Stimulated activated CD4-positive, alpha-beta T cell treated with anti-CD3 and anti-CD28 coated beads, Interleukin-2, amount 100 ng/mL, for 4 hours (primary cell): ENCODE results near the gene MAG.

Experiments
- DNase-seq: peaks from one replicate; pipeline ENCODE4 v3.0.0-alpha.2; 2020; ENCODE audit warnings: low read depth

The MAG gene

DNA sequence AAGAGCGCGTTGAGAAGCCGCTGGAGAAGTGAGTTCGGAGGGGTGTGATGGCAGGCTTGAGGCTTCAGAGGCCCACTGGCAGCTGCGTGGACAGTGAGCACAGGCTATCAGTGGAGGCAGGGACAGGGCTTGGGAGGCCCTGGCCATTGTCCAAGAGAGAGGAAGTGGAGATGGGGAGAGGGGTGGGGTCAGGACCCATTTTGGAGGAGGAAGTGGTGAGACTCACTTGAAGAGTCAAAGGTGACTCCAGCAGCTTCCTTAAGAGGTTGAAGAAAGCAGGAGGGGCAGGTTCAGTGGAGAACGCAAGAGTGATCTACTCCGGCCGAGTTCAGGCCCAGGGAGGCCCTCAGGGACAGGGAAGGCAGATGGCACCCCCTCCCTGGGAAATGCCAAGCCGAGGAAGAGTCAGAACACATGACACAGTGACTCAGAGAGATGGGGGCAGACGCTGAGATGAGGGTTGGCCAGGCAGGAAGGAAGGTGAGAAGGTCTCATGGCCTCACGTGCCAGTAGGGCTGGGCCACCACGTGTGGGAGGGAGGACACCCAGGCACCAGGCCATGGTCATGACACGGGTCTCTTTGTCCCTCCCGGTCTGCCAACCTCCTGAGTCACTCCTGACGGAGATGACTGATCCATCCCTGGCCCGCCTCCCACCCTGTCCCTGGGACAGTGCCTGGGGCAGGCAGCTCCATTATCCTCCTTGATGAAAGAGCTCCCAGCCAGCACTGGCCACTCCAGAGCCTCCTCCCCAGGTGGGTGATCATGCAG lies 26.9 kb downstream of the MAG start:
- DNase-seq, result no peak

DNA sequence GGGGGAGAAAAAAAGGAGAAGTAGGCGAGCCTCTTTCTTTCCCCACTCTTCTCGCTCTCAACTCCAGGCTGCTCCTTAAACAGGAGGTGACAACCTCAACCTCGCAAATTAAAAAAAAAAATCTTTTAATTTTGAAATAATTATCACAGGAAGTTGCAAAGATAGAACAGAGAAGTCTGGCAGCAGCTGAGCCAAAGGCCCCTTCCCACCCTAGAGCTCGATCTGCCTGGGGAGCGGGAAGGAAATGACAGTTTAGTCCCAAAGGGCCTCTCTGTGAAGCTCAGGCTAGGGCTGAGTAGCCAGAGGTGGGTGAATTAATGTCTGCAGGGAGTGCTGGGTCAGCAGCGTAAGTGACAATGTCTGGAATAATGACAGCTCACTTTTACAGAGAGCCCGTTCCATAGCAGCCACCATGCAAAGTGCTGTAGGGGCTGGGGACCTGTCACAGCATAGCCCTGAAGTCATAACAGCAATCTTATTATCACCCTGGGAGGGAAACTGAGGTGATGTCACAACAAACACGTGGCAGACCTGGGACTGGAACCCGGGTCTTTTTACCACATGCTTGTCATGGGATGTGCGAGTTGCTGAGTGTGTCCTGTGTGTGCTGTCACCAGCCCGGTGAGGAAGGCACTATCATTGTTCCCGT lies 28.2 kb downstream of the MAG start:
- DNase-seq, result no peak

DNA sequence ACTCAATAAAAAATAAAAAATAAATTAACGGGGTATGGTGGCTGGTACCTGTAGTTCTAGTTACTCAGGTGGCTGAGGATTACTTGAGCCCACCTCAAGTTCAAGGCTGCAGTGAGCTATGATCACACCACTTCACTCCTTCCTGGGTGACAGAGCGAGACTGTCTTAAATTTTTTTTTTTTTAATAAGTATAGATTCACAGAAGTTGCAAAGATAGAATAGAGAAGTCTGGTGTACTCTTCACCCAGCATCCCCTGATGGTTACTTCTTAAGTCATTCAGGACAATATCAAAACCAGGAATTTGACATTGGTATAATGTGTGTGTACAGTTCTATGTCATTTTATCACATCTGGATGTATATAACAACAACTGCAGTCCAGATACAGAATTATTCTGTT lies 29.3 kb downstream of the MAG start:
- no peak for DNase-seq

DNA sequence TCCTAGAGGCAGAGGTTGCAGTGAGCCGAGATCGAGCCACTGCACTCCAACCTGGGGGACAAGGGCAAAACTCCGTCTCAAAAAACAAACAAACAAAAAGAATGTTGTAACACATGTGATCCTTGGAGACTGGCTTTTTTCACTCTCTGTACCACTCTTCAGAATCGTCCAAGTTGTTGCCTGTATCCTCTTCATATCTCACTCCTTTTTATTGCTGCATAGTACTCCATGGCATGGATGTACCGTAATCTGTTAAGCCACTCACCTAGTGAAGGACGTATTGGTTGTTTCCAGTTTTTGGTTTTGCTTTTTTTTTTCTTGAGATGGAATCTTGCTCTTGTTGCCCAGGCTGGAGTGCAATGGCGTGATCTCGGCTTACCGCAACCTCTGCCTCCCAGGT lies 30.1 kb downstream of the MAG start:
- no peak for DNase-seq

DNA sequence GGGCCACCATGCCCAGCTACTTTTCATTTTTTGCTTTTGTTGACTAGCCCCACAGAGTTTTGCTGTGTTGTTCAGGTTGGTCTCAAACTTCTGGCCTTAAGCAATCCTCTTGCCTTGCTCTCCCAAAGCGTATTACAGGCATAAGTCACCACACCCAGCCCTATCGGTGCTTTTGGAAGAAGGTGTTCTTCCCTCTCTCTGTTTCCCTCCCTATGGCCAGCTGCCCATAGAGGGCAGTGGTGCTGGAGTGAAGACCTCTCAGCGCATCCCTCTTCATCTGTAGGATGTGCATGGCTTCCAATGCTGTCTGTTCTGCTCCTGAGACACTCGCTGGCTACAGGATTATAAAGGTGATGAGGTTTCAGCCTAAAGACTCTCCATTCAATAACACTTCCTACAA lies 35.7 kb downstream of the MAG start:
- no peak for DNase-seq

DNA sequence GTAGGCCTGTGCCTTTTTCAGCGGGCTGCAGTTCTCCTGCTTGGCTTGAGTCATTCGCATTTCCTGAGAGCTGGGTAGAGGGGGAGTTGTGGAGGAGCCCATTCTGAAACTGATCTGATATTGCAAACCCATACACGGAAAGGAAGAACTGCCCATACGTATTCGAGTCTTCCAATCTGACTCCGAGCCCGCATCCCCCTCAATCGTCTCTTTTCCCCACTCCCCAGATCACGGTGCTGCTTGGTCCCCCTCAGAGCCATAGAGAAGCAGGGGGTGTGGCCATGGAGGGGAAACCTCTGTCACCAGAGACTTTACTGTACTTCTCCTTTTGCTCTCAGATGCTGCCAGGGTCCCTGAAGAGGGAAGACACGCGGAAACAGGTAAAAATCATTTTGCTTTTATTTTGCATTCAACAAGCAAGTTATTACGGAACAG lies 36.9 kb downstream of the MAG start, which contains the start of gene CD22:
Gene CD22 (plus strand): TSS at position 337 of the 435 bp plus-strand sequence. CDS start 2,854 bp downstream, outside the sequence.
- no peak for DNase-seq

DNA sequence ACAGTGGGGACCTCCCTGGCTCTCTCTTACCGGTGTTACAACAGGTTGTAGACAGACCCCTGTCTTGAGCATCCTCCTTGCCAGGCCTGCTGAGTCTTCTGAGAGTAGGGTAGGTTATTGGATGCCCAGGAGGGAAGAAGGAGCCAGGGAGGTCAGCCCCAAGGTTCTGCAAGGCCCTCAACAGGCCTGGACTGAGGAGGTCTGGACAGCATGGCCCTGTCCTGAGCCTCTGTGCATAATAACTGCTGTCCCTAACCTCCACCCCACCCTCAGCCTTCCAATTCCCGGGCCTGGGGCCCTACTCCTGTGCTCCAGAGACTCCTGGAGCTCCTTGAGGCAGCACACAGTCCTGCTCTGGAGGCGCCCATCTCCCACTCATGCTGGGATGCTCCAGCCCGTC lies 37.4 kb downstream of the MAG start:
- DNase-seq, result no peak

DNA sequence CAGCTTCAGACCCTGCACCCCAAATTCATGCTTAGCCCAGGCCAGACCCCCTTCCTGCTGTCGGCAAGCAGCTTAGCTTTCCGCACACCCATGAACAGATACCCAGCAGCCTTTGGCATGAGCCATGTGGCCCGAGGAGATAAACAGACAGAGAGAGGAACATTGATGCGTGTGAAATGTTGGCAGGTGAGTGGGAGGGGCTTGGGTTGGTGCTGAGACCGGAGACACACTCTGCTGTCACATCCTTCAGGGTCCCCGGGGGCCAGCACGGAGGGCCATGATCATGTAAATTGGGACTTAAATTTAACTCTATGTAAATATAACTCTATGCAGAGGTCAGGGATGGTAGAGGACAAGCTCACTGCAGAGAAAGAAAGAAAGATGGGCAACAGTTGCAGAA lies 38.5 kb downstream of the MAG start:
- DNase-seq, result no peak

DNA sequence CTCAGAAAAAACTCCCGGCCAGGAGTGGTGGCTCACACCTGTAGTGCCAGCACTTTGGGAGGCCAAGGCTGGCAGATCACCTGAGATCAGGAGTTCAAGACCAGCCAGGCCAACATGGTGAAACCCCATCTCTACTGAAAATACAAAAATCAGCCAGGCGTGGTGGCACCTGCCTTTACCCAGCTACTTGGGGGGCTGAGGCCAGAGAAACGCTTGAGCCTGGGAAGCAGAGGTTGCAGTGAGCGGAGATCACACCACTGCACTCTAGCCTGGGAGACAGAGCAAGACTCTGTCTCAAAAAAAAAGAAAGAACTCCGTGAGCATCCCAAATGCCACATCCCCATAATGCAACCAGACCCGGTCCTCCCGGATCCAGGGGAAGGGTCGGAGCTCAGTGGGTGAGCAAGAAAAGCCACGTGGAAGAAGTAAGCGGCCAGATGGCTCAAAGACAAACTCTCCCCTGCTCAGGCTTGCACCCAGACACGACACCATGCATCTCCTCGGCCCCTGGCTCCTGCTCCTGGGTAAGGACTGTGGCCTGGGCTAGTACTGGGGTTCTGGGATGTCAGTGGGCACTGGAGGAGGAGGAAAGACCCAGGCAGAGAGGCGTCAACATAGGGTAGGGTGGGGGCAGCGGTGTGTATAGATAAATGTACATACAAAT lies 39.7 kb downstream of the MAG start:
- no peak for DNase-seq

DNA sequence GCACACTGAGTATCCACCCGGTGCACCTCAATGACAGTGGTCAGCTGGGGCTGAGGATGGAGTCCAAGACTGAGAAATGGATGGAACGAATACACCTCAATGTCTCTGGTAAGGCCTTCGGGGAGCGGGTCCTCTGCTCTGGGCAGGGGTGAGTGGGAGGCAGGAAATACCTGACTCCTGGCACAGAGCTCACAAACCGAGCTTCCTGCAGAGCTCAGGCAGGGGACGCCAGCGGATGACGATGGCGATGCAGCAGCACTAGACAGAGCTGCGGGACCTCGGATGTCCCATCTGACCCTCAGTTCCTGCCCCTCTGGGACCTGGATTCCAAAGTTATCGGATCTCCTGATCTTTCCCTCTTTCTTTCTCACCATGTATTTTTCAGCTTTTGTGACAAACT lies 40.9 kb downstream of the MAG start:
- no peak for DNase-seq

DNA sequence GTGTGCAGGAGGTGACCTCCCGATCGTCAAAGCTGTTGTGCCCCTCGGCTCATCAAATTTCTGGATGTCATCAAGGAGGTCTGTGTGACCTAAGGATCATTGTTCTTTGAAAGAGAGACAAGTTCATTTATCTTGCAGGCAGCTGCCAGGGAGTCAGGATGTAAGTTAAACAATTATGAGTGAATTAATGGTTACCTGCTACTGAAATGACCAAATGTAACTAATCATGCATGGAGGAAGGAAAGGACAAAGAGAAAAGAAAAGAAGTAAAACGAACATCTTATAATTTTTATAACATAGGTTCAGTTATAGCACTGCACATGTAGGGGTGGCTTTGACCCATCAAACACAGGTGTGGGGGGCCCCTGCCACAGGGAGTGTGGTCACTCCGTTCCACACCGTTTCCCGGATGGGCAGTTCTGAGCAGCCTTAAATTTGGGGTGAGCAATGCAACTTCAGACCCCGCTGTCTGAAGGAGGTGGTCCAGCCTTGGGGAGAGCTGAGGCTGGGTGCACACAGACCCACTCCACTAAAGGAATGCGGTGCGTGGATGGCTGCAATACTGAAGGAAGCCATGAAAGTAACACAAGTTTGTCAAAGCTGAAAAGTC lies 42.3 kb downstream of the MAG start:
- DNase-seq, result no peak

DNA sequence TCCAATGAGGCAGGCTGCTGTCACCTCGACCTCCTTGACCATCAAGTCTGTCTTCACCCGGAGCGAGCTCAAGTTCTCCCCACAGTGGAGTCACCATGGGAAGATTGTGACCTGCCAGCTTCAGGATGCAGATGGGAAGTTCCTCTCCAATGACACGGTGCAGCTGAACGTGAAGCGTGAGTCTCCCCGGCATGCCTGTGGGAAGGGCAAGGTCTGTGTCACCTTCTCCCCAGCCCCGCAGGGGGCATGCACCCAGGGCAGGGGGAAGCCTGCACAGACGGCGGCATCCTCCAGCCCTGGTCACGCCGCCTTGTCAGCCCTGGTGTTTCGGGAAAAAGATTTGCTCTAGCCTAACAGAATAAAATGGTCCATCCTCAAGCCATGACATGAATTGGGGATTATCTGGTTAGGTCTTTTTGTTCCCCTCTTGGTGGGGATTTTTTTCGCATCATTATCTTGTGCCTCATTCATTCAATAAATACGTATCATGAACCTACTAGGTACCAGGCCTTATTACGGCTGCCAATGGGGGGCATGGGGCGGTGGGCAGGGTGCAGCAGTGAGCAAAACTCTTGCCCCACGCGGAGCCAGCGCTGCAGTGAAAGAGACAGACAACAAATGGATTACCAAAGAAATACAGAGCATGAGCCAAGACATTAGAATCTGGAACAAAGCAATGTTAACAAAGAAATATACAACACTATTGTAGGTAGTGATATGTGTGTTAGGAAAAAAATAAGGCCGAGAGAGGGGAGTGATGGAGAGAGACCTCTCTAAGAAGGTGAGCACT lies 44.4 kb downstream of the MAG start:
- DNase-seq, result no peak

DNA sequence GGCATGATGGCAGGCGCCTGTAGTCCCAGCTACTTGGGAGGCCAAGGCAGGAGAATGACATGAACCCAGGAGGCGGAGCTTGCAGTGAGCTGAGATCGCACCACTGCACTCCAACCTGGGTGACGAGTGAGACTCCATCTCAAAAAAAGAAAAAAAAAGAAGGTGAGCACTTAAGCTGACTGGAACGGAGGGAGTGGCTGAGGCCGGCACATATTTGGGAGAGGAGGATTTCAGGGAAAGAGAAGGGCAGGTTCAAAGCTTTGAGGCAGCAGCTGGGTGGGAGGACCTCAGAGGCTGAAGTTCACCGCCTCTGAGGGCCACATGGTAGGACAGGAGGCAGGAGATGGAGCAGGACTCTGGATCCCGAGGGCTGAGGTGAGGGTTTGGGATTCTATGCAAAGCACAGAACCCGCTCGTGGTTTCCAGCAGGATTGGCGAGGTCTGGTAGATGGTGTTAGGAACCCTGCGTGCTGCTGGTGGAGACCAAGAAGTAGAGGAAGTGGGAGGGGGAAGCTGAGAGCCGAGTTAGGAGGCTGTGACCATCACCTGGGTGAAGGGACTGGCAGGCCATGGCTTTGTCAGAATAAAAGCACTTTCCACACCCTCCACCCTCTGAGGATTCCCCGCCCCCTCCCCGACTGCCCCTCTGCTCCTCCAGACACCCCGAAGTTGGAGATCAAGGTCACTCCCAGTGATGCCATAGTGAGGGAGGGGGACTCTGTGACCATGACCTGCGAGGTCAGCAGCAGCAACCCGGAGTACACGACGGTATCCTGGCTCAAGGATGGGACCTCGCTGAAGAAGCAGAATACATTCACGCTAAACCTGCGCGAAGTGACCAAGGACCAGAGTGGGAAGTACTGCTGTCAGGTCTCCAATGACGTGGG lies 45.4 kb downstream of the MAG start:
- no peak for DNase-seq

DNA sequence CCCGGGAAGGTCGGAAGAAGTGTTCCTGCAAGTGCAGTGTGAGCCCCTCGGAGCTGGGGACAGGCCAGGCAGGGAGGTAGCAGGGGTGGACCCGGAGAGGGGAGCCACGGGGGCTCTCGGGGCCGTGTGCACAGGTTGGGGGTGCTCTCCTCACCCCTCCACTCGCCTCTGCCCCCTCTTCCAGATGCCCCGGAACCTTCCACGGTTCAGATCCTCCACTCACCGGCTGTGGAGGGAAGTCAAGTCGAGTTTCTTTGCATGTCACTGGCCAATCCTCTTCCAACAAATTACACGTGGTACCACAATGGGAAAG lies 46.0 kb downstream of the MAG start:
- no peak for DNase-seq

DNA sequence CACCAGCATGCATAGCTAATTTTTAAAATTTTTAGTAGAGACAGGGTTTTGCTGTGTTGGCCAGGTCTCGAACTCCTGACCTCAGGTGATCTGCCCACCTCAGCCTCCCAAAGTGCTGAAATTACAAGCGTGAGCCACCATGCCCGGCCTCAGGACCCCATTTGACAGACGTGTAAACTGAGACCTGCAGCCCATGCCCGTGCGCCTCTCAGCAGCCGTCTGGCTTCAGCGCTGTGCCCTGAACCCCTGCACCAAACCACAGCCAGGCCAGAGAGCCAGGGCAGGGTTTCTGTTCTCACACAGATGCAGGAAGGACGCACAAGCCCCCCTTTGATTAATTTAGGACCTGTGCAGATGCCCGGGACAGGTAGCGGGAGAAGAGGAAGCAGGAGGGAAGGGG lies 48.5 kb downstream of the MAG start:
- no peak for DNase-seq

DNA sequence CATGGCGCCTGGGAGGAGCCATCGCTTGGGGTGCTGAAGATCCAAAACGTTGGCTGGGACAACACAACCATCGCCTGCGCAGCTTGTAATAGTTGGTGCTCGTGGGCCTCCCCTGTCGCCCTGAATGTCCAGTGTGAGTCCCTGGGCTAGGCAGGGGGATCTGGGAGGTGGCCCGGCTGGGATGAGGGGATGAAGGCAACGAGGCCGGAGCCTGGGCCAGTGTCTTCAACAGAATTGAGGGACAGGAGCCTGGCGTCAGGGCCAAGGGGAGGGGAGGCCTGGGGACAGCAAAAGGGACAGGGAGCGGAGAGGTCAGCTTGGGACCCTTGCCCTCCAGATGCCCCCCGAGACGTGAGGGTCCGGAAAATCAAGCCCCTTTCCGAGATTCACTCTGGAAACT lies 49.0 kb downstream of the MAG start:
- no peak for DNase-seq

DNA sequence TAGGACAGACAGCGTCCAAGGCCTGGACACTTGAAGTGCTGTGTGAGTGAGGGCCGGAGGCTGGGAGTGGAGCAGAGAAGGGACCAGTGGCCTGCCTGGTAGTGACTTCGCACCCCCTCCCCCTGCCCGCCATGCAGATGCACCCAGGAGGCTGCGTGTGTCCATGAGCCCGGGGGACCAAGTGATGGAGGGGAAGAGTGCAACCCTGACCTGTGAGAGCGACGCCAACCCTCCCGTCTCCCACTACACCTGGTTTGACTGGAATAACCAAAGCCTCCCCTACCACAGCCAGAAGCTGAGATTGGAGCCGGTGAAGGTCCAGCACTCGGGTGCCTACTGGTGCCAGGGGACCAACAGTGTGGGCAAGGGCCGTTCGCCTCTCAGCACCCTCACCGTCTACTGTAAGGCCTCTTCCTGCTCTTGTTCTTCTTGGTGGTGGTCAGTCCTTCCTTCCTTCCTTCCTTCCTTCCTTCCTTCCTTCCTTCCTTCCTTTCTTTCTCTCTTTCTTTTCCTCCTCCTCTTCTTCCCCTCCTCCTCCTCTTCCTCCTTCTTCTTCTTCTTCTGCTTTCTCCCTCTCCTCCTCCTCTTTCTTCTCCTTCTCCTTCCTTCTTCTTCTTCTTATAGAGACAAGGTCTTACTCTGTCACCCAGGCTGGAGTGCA lies 49.7 kb downstream of the MAG start:
- no peak for DNase-seq

DNA sequence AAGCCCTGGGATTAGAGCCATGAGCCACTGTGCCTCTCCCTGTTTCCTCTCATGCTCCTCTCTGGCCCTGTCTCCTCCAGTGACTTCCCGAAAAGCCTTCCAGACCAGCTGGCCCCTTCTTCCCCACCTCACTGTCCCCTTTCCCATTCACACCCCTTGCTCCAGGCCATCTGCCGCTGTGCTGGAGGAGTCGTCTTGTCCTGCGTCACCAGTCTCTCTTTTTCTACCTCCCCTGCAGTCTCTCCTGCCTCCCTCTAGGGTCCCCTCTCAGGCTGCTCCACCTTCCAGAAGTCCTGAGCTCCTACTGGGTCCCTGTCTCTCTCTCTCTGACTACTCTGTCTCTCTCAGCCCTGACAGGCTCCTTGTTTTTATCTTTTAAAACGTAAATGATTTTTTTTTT lies 50.5 kb downstream of the MAG start:
- DNase-seq, result no peak

DNA sequence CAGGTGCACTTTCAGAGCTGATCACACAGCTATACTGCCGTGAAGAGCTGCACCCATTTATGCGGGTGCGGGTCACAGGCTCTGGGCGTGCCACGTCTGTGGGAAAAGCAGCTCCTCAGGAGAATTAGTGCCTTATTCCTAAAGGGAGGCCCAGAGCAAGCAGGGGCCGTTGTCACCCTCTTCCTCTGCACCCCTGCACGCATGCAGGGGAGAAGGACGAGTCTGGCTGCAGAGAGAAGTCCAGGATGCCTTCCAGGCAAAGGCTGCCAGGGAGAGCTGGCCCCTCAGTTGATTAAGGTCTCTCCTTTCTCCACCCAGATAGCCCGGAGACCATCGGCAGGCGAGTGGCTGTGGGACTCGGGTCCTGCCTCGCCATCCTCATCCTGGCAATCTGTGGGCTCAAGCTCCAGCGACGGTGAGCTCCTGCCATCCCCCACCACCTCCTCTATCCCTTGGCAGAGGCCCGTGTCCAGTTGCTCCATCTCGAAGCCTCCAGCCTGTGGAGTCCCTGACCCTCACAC lies 52.6 kb downstream of the MAG start:
- no peak for DNase-seq

DNA sequence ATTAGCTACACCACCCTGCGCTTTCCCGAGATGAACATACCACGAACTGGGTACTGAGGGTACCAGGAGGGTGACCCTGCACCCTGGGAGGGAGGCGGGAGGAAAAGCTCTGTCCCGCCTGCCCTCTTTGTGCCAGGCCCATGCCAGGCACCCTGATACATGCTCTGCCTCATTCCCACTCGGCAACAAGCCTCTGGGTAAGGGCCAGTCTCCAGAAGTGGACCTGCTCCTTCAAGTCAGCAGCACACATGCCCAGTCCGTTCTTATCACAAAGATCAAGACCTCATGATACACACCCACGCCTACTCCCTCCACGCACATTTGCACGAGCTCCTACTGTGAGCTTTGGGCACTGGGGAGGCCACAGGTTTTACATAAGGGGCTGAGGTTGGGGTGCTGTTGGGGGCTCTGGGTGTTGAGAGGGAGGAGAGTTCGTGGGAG lies 53.7 kb downstream of the MAG start:
- DNase-seq, result no peak
